PC-3 (cell line): ENCODE results near the gene ZNF502.

Experiments used
- CTCF ChIP-seq: fragments of 300-600 bp; sonication (generic); conservative IDR thresholded peaks from 2 replicates; pipeline ENCODE4 v1.5.1; 2017; ENCODE audit warnings: antibody characterized with exemption, low read depth, mild to moderate bottlenecking, low read length
- EZH2 ChIP-seq: fragments of 300-600 bp; sonication (generic); IDR thresholded peaks from one replicate; pipeline ENCODE4 v1.6.1; 2017; ENCODE audit warnings: antibody characterized with exemption, mild to moderate bottlenecking, low read length; ENCODE audit not compliant: unreplicated experiment
- EZH2phosphoT487 ChIP-seq: fragments of 300-600 bp; sonication (generic); IDR thresholded peaks from 2 replicates; pipeline ENCODE4 v1.6.1; 2018; ENCODE audit warnings: mild to moderate bottlenecking, antibody characterized with exemption, low read length, borderline replicate concordance

- TF ChIP-seq CTCF (no peak), EZH2 (no peak), EZH2phosphoT487 (no peak)
Observed at GRCh38 chr3:44771424-44772098, 59.1 kb downstream of the ZNF502 start.
